ACC112 (cell line): ENCODE data around the gene KRTAP4-6.
A peak's percentile ranks its signal among the peaks of the same experiment; 100 is the strongest.
"Not testable (repeated sequence)": the region's sequence is repeated elsewhere in the genome, so short reads cannot be mapped to it uniquely, and the experiment has no call there.

Source experiments
- H2AFZ ChIP-seq: fragments of 200-600 bp; sonication (generic); one replicate; pipeline ENCODE4 v1.6.0; 2017; ENCODE audit warnings: antibody characterized with exemption, low read length; ENCODE audit not compliant: unreplicated experiment
- H3K27ac ChIP-seq: fragments of 200-600 bp; sonication (generic); 2 replicates; pipeline ENCODE4 v1.5.1; 2014; ENCODE audit warnings: low read depth, mild to moderate bottlenecking, antibody characterized with exemption, low read length, moderate library complexity
- H3K27me3 ChIP-seq: fragments of 200-600 bp; sonication (generic); 2 replicates; pipeline ENCODE4 v1.6.1; 2014; ENCODE audit warnings: mild to moderate bottlenecking, antibody characterized with exemption, low read length, moderate library complexity, mixed read lengths; ENCODE audit not compliant: insufficient read depth
- H3K36me3 ChIP-seq: fragments of 200-600 bp; sonication (generic); 2 replicates; pipeline ENCODE4 v1.6.1; 2016; ENCODE audit warnings: mild to moderate bottlenecking, antibody characterized with exemption, low read length, moderate library complexity, mixed read lengths; ENCODE audit not compliant: insufficient read depth
- H3K4me1 ChIP-seq: fragments of 200-600 bp; sonication (generic); one replicate; pipeline ENCODE4 v1.6.1; 2016; ENCODE audit warnings: low read length, mixed read lengths; ENCODE audit not compliant: insufficient read depth, unreplicated experiment, control insufficient read depth
- H3K4me3 ChIP-seq: fragments of 200-600 bp; sonication (generic); 2 replicates; pipeline ENCODE4 v1.5.1; 2014; ENCODE audit warnings: mild to moderate bottlenecking, low read depth, low read length
- H3K79me2 ChIP-seq: fragments of 200-600 bp; sonication (generic); one replicate; pipeline ENCODE4 v1.6.0; 2016; ENCODE audit warnings: low read length; ENCODE audit not compliant: control insufficient read depth, unreplicated experiment, insufficient read depth

Gene KRTAP4-6

DNA sequence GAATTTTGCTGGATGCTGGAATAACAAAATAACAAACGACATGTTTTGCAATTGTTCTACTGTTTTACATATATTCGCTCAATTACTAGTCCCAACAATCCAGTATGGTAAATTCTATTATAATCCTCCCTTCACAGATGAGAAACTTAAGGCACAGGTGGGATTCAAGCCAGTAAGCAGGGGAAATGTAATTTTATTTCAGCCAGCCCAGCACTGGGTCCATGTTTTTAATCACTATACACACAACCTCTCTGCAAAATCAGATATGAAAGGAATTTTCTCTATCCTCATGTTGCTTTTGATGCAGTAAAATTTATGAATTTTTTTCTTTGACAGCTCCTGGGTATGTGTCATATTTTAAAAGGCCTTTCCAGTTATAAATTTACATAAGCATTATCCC is 4.9 kb upstream of the KRTAP4-6 start:
- H3K27ac ChIP-seq = no peak overlapping the region
- no peaks in the 10 kb centered on the region for H3K27me3 ChIP-seq
- H3K36me3 ChIP-seq = no peaks in the 10 kb centered on the region

GRCh38 chr17:41144846-41145245 is 4.5 kb upstream of the KRTAP4-6 start:
- H2AFZ ChIP-seq = no peak overlapping the region
- no peaks in the 10 kb centered on the region for H3K4me1 ChIP-seq
- no peaks in the 10 kb centered on the region for H3K79me2 ChIP-seq
- no peak overlapping the region for H3K27ac ChIP-seq
- H3K36me3 ChIP-seq = no peaks in the 10 kb centered on the region
- H3K27me3 ChIP-seq = no peaks in the 10 kb centered on the region
- no peak overlapping the region for H3K4me3 ChIP-seq

More for the DNA sequence above, 4.9 kb upstream of the KRTAP4-6 start:
- no peak overlapping the region for H2AFZ ChIP-seq
- no peaks in the 10 kb centered on the region for H3K79me2 ChIP-seq
- H3K4me1 ChIP-seq = no peaks in the 10 kb centered on the region
- H3K4me3 ChIP-seq = no peak overlapping the region

GRCh38 chr17:41141361-41141760 is 1.0 kb upstream of the KRTAP4-6 start:
- H3K27ac ChIP-seq = peak overlapping the region; percentile 23
- no peaks in the 10 kb centered on the region for H3K79me2 ChIP-seq
- H3K4me1 ChIP-seq = no peaks in the 10 kb centered on the region
- H2AFZ ChIP-seq = no peak overlapping the region
- H3K36me3 ChIP-seq = no peaks in the 10 kb centered on the region
- H3K4me3 ChIP-seq = no peak overlapping the region
- H3K27me3 ChIP-seq = no peaks in the 10 kb centered on the region

GRCh38 chr17:41139865-41140264 is 479 bp downstream of the KRTAP4-6 start:
- H3K4me3 ChIP-seq, H3K27ac ChIP-seq, H2AFZ ChIP-seq, H3K36me3 ChIP-seq, H3K4me1 ChIP-seq, H3K79me2 ChIP-seq, H3K27me3 ChIP-seq: not testable (repeated sequence)

DNA sequence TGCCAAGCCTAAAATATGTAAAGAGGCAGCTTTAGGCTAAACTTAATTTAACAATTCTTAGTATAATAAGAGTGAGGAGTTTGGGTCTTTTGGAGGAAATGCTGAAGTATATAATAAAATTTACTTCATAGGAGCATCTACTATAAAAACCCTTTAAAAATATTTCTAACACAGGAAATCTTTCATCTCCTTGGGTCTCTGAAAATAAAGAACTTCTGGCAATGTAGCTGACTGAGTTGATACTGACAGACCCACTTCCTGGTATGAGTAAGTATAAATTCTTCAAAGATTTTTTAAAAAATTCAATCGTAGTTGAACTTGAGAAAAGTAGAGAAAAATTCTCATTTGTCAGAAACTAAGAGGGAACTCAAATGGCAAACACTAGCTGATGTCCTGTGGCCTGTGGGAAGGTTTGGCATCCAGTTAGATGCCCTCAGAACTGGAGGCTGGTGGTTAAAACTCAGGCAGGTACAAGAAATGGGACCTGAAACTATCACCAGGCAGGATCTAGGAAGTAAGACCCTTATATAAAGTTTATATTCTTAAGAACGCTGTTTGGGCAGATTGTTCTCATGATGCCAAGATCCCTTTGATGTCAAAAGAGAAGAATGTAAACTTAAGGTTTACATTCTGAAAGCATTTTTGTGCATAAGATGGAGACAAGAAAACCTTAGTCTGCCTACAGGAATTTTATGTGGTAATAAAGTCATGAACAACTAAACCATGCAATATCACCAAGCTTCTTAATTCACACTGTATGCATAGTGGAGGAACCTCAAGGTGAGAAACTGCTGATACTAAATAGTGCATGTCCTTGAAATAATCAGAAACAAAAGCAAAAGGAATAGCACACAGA is 6.2 kb downstream of the KRTAP4-6 start:
- no peak overlapping the region for H3K4me3 ChIP-seq
- H3K36me3 ChIP-seq = no peaks in the 10 kb centered on the region
- H3K79me2 ChIP-seq = no peaks in the 10 kb centered on the region
- no peak overlapping the region for H3K27ac ChIP-seq
- peaks cover 16% of the 10 kb centered on the region for H3K4me1 ChIP-seq
- H3K27me3 ChIP-seq = no peaks in the 10 kb centered on the region
- peak overlapping the region; percentile 54 for H2AFZ ChIP-seq

DNA sequence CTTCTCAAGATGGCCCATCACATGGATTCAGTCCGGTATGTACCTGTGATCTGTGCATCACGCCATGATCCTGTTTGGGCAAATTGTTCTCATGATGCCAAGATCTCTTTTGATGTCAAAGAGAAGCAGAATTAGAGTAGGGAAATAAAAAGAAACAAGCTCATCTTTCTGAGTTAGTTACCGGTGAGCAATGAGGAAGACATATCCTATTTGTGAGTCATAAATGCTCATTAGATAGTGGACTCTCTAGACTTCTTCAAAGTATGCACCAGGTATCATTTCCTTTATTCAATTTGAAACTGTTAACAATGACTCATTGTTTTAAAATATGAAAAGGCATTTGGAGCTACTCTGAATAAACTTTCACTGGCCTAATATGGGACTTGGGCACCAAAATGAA is 8.4 kb downstream of the KRTAP4-6 start:
- H2AFZ ChIP-seq = no peak overlapping the region
- H3K4me3 ChIP-seq = peak overlapping the region; percentile 21; the same call in 1 of the 2 replicates
- peak overlapping the region; percentile 32 for H3K27ac ChIP-seq
- H3K27me3 ChIP-seq = no peaks in the 10 kb centered on the region
- H3K79me2 ChIP-seq = no peaks in the 10 kb centered on the region
- peaks cover 16% of the 10 kb centered on the region for H3K4me1 ChIP-seq
- H3K36me3 ChIP-seq = no peaks in the 10 kb centered on the region

- Histone ChIP-seq H3K79me2 (no peaks in the 10 kb centered on the region), H3K4me1 (peaks cover 12% of the 10 kb centered on the region), H3K27ac (no peak overlapping the region), H3K4me3 (no peak overlapping the region), H3K36me3 (no peaks in the 10 kb centered on the region), H2AFZ (no peak overlapping the region), H3K27me3 (no peaks in the 10 kb centered on the region)
Measured at GRCh38 chr17:41127371-41127770, 13.0 kb downstream of the KRTAP4-6 start.

DNA sequence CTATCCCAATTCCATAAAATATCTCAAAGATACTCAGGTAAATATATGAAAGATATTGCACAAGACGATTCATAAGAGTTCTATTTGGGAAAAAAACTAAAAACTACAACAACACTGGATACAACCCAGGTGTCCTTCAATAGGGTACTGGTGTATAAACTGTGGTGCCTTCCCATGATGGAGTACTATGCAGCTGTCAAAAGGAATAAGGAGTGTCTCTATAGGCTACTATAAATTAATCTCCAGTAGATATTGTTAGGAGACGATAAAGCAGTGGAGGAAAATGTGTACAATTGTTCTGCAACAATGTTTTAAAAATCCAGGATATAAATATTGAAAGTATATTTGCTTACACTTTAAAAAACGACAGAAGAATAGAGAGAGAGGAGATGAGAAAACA is 13.9 kb downstream of the KRTAP4-6 start:
- no peaks in the 10 kb centered on the region for H3K27me3 ChIP-seq
- H3K36me3 ChIP-seq = no peaks in the 10 kb centered on the region
- H3K79me2 ChIP-seq = no peaks in the 10 kb centered on the region
- no peak overlapping the region for H2AFZ ChIP-seq
- H3K4me1 ChIP-seq = peaks cover 2% of the 10 kb centered on the region
- H3K4me3 ChIP-seq = no peak overlapping the region
- H3K27ac ChIP-seq = no peak overlapping the region

DNA sequence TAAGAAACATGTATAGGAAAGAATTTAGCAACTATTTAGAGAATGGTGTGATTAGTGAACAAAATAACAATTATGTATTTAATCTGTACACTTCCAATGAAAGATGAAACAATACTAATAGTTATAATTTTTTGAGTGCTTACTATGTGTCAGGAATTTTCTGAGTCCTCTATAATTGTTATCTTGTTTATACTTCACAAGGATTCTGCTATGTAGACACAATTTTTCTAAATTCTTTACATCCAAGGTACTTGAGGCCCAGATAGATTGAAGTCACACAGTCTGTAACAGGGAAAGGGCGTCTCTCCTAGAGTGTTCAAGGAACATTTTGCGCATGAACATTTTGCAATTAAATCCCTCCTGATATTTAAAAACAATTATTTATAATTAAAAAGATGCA is 15.3 kb downstream of the KRTAP4-6 start:
- Histone ChIP-seq H2AFZ (no peak overlapping the region), H3K4me3 (no peak overlapping the region), H3K79me2 (no peaks in the 10 kb centered on the region), H3K27me3 (no peaks in the 10 kb centered on the region), H3K36me3 (no peaks in the 10 kb centered on the region), H3K27ac (no peak overlapping the region), H3K4me1 (no peaks in the 10 kb centered on the region)

- not testable (repeated sequence) for H3K36me3 ChIP-seq, H2AFZ ChIP-seq, H3K27me3 ChIP-seq, H3K4me1 ChIP-seq, H3K4me3 ChIP-seq, H3K27ac ChIP-seq, H3K79me2 ChIP-seq
Measured at GRCh38 chr17:41123991-41124371, 16.4 kb downstream of the KRTAP4-6 start, which contains the start of gene KRTAP4-12. Gene KRTAP4-12, minus strand, starts transcription at chr17:41124182. Its CDS starts 60 bp downstream, at chr17:41124122.

DNA sequence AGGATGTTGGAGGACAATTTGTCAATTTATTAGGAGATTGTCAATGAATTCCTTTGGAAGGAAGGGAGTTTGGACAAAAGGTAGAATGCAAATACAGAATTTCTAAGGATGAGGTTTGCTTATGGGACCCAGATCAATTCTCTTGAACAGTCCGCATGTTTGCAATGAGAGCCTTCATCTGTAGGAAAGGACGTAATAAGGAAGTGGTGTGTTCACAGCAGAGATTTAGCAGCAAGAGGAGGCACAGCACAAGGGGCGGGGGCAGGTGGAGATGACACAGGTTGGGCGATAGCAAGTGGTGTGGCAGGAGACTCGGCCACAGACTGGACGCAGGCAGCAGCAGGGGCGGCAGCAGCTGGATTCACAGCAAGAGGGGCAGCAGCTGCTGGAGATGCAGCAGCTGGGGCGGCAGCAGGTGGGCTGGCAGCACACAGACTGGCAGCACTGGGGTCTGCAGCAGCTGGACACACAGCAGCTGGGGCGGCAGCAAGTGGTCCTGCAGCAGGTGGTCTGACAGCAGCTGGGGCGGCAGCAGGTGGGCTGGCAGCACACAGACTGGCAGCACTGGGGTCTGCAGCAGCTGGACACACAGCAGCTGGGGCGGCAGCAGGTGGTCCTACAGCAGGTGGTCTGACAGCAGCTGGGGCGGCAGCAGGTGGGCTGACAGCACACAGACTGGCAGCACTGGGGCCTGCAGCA is 16.9 kb downstream of the KRTAP4-6 start:
- H2AFZ ChIP-seq, H3K79me2 ChIP-seq, H3K27ac ChIP-seq, H3K36me3 ChIP-seq, H3K4me3 ChIP-seq, H3K4me1 ChIP-seq, H3K27me3 ChIP-seq: not testable (repeated sequence)
